Measurements from ENCODE around the gene NPDC1. TPM values are rescaled to one million over a fixed set of nuclear protein-coding genes. Genes with fewer than 3 reads are reported as not detected.

NPDC1 gene
- total RNA-seq, 4 donors from 2014 or later = 45.3 to 119 (median 91.5) TPM

GRCh38 chr9:137032858-137033257 lies 13.1 kb downstream of the NPDC1 start:
- Histone ChIP-seq H3K27ac (replicated peaks in 1 of 4) (no peak overlapping the region), H3K9me3 (no peaks in the 10 kb centered on the region), H3K27me3 (peaks cover 0 to 8% (median 0%) of the 10 kb centered on the region in 4 donors), H3K4me1 (peaks cover 20 to 34% (median 30%) of the 10 kb centered on the region in 4 donors), H3K4me3 (peak overlapping the region in 2 of 4 donors; percentile 27 to 39), H3K36me3 (peaks cover 0 to 11% (median 9%) of the 10 kb centered on the region in 4 donors)
- DNase-seq (ENCODE audit: extremely low spot score) = no peak
- intact Hi-C loops (cut with DNase I) = no loop called here
- TF ChIP-seq POLR2AphosphoS5 (IDR thresholded peaks at IDR 0.05) = no peak
- TF ChIP-seq POLR2A (IDR thresholded peaks at IDR 0.05; ENCODE audit: low read depth) = no peak
- no peak for TF ChIP-seq EP300 (IDR thresholded peaks at IDR 0.05)
- TF ChIP-seq CTCF (IDR thresholded peaks at IDR 0.05) = no peak
- WGBS = 60% methylated on average over 5 of the region's 10 CpGs

GRCh38 chr9:137031904-137032640 lies 13.9 kb downstream of the NPDC1 start, which contains the start of gene FUT7:
TSS of gene FUT7 (minus strand) at chr9:137032088. CDS start at chr9:137031991, 97 bp downstream.
- no peak for DNase-seq (ENCODE audit: extremely low spot score)
- Histone ChIP-seq H3K27ac (replicated peaks in 1 of 4) (no peak within 1 kb of the TSS), H3K4me3 (peak within 1 kb of the TSS in 1 of 4 donors; percentile 38), H3K9me3 (no peaks in the 10 kb centered on the region), H3K36me3 (peaks cover 0 to 3% (median 2%) of the 10 kb centered on the region in 4 donors), H3K27me3 (peaks cover 0 to 8% (median 0%) of the 10 kb centered on the region in 4 donors), H3K4me1 (peaks cover 26 to 40% (median 36%) of the 10 kb centered on the region in 4 donors)
- 63% methylated on average over 13 of the region's 16 CpGs for WGBS
- TF ChIP-seq POLR2A (IDR thresholded peaks at IDR 0.05; ENCODE audit: low read depth) = no peak
- TF ChIP-seq EP300 (IDR thresholded peaks at IDR 0.05) = no peak
- no peak for TF ChIP-seq CTCF (IDR thresholded peaks at IDR 0.05)
- no peak for TF ChIP-seq POLR2AphosphoS5 (IDR thresholded peaks at IDR 0.05)
- intact Hi-C loops (cut with DNase I) = no loop called here

- Histone ChIP-seq H3K4me3 (no peak overlapping the region), H3K4me1 (peaks cover 34 to 53% (median 48%) of the 10 kb centered on the region in 4 donors), H3K36me3 (no peaks in the 10 kb centered on the region), H3K27me3 (peaks cover 0 to 8% (median 0%) of the 10 kb centered on the region in 4 donors), H3K27ac (replicated peaks in 1 of 4) (no peak overlapping the region), H3K9me3 (no peaks in the 10 kb centered on the region)
- no peak for TF ChIP-seq POLR2A (IDR thresholded peaks at IDR 0.05; ENCODE audit: low read depth)
- TF ChIP-seq POLR2AphosphoS5 (IDR thresholded peaks at IDR 0.05) = no peak
- no peak for TF ChIP-seq CTCF (IDR thresholded peaks at IDR 0.05)
- TF ChIP-seq EP300 (IDR thresholded peaks at IDR 0.05) = no peak
- WGBS = 85% methylated on average over 34 of the region's 65 CpGs
- intact Hi-C loops (cut with DNase I) = no loop called here
- no peak for DNase-seq (ENCODE audit: extremely low spot score)
Measured at GRCh38 chr9:137030538-137031527, 15.1 kb downstream of the NPDC1 start.

GRCh38 chr9:137030006-137030405 lies 16.0 kb downstream of the NPDC1 start:
- intact Hi-C loops (cut with DNase I) = no loop called here
- TF ChIP-seq POLR2AphosphoS5 (IDR thresholded peaks at IDR 0.05) = no peak
- no peak for TF ChIP-seq EP300 (IDR thresholded peaks at IDR 0.05)
- no peak for TF ChIP-seq CTCF (IDR thresholded peaks at IDR 0.05)
- TF ChIP-seq POLR2A (IDR thresholded peaks at IDR 0.05; ENCODE audit: low read depth) = no peak
- no peak overlapping the region for H3K4me3 ChIP-seq
- H3K9me3 ChIP-seq = no peaks in the 10 kb centered on the region
- H3K27me3 ChIP-seq = peaks cover 0 to 7% (median 0%) of the 10 kb centered on the region in 4 donors
- H3K4me1 ChIP-seq = peaks cover 29 to 50% (median 48%) of the 10 kb centered on the region in 4 donors
- no peak overlapping the region for H3K27ac ChIP-seq (replicated peaks in 1 of 4)
- WGBS = 81% methylated on average over 6 of the region's 15 CpGs
- H3K36me3 ChIP-seq = no peaks in the 10 kb centered on the region
- DNase-seq (ENCODE audit: extremely low spot score) = no peak
